H1 (cell line): ENCODE measurements around the gene EZH1.

Experiments used
- CBX5 ChIP-seq: fragments of 300-800, 300-1000 bp; sonication (generic); IDR thresholded peaks from 2 replicates; pipeline ENCODE4 v1.7.1; 2016; ENCODE audit warnings: antibody characterized with exemption, low read length, low read depth
- CHD1 ChIP-seq: IDR thresholded peaks from 2 replicates; pipeline ENCODE4 v1.6.1; 2012; ENCODE audit warnings: low read depth, low read length, improper control_type of control experiment
- CTCF ChIP-seq, 3 experiments: IDR thresholded peaks; 1 replicate in 2 of 3; 2 replicates in 1 of 3; pipeline versions ENCODE4 v1.5.1 to v1.6.1; 2011; ENCODE audit warnings: low read length in 3 of 3, mild to moderate bottlenecking in 3 of 3, inconsistent platforms in 2 of 3, low read depth in 1 of 3, moderate library complexity in 1 of 3; ENCODE audit not compliant: insufficient read depth in 1 of 3; ENCODE audit errors: control extremely low read depth in 1 of 3
- EZH2 ChIP-seq: fragments of 200-600 bp; sonication (generic); IDR thresholded peaks from 2 replicates; pipeline ENCODE4 v1.7.1; 2012; ENCODE audit warnings: low read depth, mild to moderate bottlenecking, moderate library complexity, low read length, inconsistent platforms; ENCODE audit not compliant: severe bottlenecking
- JUN ChIP-seq: IDR thresholded peaks from 2 replicates; pipeline ENCODE4 v1.6.1; 2011; ENCODE audit warnings: low read depth, mild to moderate bottlenecking, improper control_type of control experiment, low read length
- MAX ChIP-seq: IDR thresholded peaks from 2 replicates; pipeline ENCODE4 v1.6.1; 2012; ENCODE audit warnings: inconsistent platforms
- PHF8 ChIP-seq: fragments of 200-600 bp; sonication (generic); conservative IDR thresholded peaks from 2 replicates; pipeline ENCODE4 v1.7.1; 2012; ENCODE audit warnings: low read depth, mild to moderate bottlenecking, inconsistent platforms, low read length, moderate library complexity
- POLR2A ChIP-seq, 2 experiments: IDR thresholded peaks; 1 replicate in 1 of 2; 2 replicates in 1 of 2; pipeline ENCODE4 v1.6.1; 2011; ENCODE audit warnings: low read depth in 2 of 2, low read length in 2 of 2, mild to moderate bottlenecking in 2 of 2; ENCODE audit errors: control extremely low read depth in 1 of 2
- POLR2AphosphoS5 ChIP-seq: IDR thresholded peaks from 2 replicates; pipeline ENCODE4 v1.6.1; 2011; ENCODE audit warnings: low read depth, low read length
- RAD21 ChIP-seq, 2 experiments: IDR thresholded peaks in 1 of 2; conservative IDR thresholded peaks in 1 of 2; 2 replicates each; pipeline ENCODE4 v1.6.1; 2011; ENCODE audit warnings: low read depth in 2 of 2, low read length in 2 of 2, improper control_type of control experiment in 1 of 2, inconsistent platforms in 1 of 2, mild to moderate bottlenecking in 1 of 2, moderate library complexity in 1 of 2
- TAF7 ChIP-seq: optimal IDR thresholded peaks from 2 replicates; pipeline ENCODE3; 2011; ENCODE audit warnings: low read depth, mild to moderate bottlenecking, inconsistent platforms, low read length, moderate library complexity, borderline replicate concordance
- TEAD4 ChIP-seq: IDR thresholded peaks from 2 replicates; pipeline ENCODE4 v1.6.1; 2012; ENCODE audit warnings: low read depth, low read length, inconsistent platforms, mixed read lengths
- TF ChIP-seq, protein P1 (sequence below): IDR thresholded peaks from 2 replicates; pipeline ENCODE4 v1.6.1; 2012; ENCODE audit warnings: inconsistent platforms

- TF ChIP-seq EZH2 (peak; percentile 35), CTCF (IDR thresholded peaks at IDR 0.05; ENCODE audit: control extremely low read depth in 1 of 3, insufficient read depth in 1 of 3, low read depth in 1 of 3, low read length in 3 of 3) (no peak), TEAD4 (no peak), PHF8 (0 out of 2 replicates have a peak, but pooled peaks have one; percentile 32), CHD1 (no peak), MAX (0 out of 2 replicates have a peak, but pooled peaks have one; percentile 5), POLR2AphosphoS5 (no peak), POLR2A (IDR thresholded peaks at IDR 0.05; ENCODE audit: control extremely low read depth in 1 of 2, low read depth in 2 of 2, low read length in 2 of 2) (no peak), JUN (no peak), CBX5 (no peak), RAD21 (IDR thresholded peaks at IDR 0.05 in 1 of 2, conservative IDR thresholded peaks at IDR 0.05 in 1 of 2; ENCODE audit: low read depth in 2 of 2, low read length in 2 of 2) (no peak), TAF7 (no peak)
- TF ChIP-seq, protein P1, sequence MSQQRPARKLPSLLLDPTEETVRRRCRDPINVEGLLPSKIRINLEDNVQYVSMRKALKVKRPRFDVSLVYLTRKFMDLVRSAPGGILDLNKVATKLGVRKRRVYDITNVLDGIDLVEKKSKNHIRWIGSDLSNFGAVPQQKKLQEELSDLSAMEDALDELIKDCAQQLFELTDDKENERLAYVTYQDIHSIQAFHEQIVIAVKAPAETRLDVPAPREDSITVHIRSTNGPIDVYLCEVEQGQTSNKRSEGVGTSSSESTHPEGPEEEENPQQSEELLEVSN, result peak; percentile 45
Measured at GRCh38 chr17:42682722-42683403, 62.0 kb downstream of the EZH1 start.
